SK-N-SH treated with all-trans-retinoic acid at 6 μM for 48 hours (cell line): Measurements from ENCODE around the gene INSRR.

Experiments
- CSDC2 ChIP-seq: fragments of 250-450 bp; sonication (Bioruptor Pico); IDR thresholded peaks from 2 replicates; pipeline ENCODE4 v1.5.0; 2020; ENCODE audit warnings: mild to moderate bottlenecking, moderate library complexity
- GLIS3 ChIP-seq: fragments of 250-450 bp; sonication (Bioruptor Pico); IDR thresholded peaks from 2 replicates; pipeline ENCODE4 v1.5.0; 2020; ENCODE audit warnings: mild to moderate bottlenecking, moderate library complexity
- ISL1 ChIP-seq: fragments of 250-450 bp; sonication (Bioruptor Pico); IDR thresholded peaks from 2 replicates; pipeline ENCODE4 v2.1.2; 2022; ENCODE audit warnings: mild to moderate bottlenecking, moderate library complexity
- PPARA ChIP-seq: fragments of 250-450 bp; sonication (Bioruptor Pico); IDR thresholded peaks from 2 replicates; pipeline ENCODE4 v1.5.0; 2020; ENCODE audit warnings: mild to moderate bottlenecking, borderline replicate concordance
- SNAI2 ChIP-seq: fragments of 250-450 bp; sonication (Bioruptor Pico); IDR thresholded peaks from 2 replicates; pipeline ENCODE4 v1.5.0; 2020; ENCODE audit warnings: mild to moderate bottlenecking, moderate library complexity
- ZFP3 ChIP-seq: fragments of 250-450 bp; sonication (Bioruptor Pico); IDR thresholded peaks from 2 replicates; pipeline ENCODE4 v1.5.0; 2020; ENCODE audit warnings: mild to moderate bottlenecking, moderate library complexity
- ZFP30 ChIP-seq: fragments of 450-650 bp; formaldehyde crosslinking; IDR thresholded peaks from 2 replicates; pipeline ENCODE4 v1.5.0; 2022; ENCODE audit warnings: mild to moderate bottlenecking, moderate library complexity
- ZNF565 ChIP-seq: fragments of 450-650 bp; formaldehyde crosslinking; conservative IDR thresholded peaks from 2 replicates; pipeline ENCODE4 v1.5.0; 2020; ENCODE audit warnings: low read depth, mild to moderate bottlenecking, moderate library complexity
- ZNF70 ChIP-seq: fragments of 450-650 bp; formaldehyde crosslinking; IDR thresholded peaks from 2 replicates; pipeline ENCODE4 v1.5.0; 2020; ENCODE audit warnings: mild to moderate bottlenecking, moderate library complexity
- TF ChIP-seq, protein P1 (sequence below): fragments of 250-450 bp; sonication (Bioruptor Pico); IDR thresholded peaks from 2 replicates; pipeline ENCODE4 v1.8.0; 2021; ENCODE audit warnings: low read depth, mild to moderate bottlenecking, moderate library complexity, borderline replicate concordance
- TF ChIP-seq, protein P2 (sequence below): fragments of 250-450 bp; sonication (Bioruptor Pico); IDR thresholded peaks from 2 replicates; pipeline ENCODE4 v1.8.0; 2020; ENCODE audit warnings: mild to moderate bottlenecking, moderate library complexity, borderline replicate concordance
- TF ChIP-seq, protein P3 (sequence below): fragments of 250-450 bp; sonication (Bioruptor Pico); IDR thresholded peaks from 2 replicates; pipeline ENCODE4 v1.5.1; 2020; ENCODE audit warnings: low read depth, mild to moderate bottlenecking, moderate library complexity

DNA sequence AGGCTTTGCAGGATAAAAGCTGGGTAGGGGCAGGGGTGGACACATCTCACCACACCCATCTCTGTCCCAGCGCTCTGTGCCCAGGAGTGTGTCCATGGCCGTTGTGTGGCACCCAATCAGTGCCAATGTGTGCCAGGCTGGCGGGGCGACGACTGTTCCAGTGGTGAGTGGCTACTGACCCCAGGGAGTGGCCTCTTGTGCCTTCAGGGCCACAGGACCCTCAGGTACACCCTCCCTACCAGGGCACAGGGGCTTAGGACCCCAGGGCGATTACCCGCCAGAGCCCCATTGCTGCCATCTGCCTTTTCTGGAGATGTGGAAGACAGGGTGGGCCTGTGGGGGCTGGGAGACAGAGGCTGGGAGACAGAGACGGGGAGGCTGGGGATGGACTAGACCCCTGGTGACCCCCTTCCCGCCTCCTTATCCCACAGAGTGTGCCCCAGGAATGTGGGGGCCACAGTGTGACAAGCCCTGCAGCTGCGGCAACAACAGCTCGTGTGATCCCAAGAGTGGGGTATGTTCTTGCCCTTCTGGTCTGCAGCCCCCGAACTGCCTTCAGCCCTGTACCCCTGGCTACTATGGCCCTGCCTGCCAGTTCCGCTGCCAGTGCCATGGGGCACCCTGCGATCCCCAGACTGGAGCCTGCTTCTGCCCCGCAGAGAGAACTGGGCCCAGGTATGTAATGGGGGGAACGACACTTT, 47.4 kb upstream of the INSRR start:
- no peak for TF ChIP-seq ISL1 (CRISPR knock-in tag)
- TF ChIP-seq GLIS3, result no peak
- TF ChIP-seq, protein P1, sequence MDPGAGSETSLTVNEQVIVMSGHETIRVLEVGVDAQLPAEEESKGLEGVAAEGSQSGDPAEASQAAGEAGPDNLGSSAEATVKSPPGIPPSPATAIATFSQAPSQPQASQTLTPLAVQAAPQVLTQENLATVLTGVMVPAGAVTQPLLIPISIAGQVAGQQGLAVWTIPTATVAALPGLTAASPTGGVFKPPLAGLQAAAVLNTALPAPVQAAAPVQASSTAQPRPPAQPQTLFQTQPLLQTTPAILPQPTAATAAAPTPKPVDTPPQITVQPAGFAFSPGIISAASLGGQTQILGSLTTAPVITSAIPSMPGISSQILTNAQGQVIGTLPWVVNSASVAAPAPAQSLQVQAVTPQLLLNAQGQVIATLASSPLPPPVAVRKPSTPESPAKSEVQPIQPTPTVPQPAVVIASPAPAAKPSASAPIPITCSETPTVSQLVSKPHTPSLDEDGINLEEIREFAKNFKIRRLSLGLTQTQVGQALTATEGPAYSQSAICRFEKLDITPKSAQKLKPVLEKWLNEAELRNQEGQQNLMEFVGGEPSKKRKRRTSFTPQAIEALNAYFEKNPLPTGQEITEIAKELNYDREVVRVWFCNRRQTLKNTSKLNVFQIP (CRISPR knock-in tag), result no peak
- no peak for TF ChIP-seq ZNF70 (CRISPR knock-in tag)
- TF ChIP-seq PPARA, result no peak
- no peak for TF ChIP-seq ZFP3 (CRISPR knock-in tag)
- no peak for TF ChIP-seq CSDC2 (CRISPR knock-in tag)
- TF ChIP-seq ZNF565 (CRISPR knock-in tag), result no peak
- no peak for TF ChIP-seq ZFP30
- TF ChIP-seq, protein P2, sequence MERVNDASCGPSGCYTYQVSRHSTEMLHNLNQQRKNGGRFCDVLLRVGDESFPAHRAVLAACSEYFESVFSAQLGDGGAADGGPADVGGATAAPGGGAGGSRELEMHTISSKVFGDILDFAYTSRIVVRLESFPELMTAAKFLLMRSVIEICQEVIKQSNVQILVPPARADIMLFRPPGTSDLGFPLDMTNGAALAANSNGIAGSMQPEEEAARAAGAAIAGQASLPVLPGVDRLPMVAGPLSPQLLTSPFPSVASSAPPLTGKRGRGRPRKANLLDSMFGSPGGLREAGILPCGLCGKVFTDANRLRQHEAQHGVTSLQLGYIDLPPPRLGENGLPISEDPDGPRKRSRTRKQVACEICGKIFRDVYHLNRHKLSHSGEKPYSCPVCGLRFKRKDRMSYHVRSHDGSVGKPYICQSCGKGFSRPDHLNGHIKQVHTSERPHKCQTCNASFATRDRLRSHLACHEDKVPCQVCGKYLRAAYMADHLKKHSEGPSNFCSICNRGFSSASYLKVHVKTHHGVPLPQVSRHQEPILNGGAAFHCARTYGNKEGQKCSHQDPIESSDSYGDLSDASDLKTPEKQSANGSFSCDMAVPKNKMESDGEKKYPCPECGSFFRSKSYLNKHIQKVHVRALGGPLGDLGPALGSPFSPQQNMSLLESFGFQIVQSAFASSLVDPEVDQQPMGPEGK (CRISPR knock-in tag), result no peak
- TF ChIP-seq, protein P3, sequence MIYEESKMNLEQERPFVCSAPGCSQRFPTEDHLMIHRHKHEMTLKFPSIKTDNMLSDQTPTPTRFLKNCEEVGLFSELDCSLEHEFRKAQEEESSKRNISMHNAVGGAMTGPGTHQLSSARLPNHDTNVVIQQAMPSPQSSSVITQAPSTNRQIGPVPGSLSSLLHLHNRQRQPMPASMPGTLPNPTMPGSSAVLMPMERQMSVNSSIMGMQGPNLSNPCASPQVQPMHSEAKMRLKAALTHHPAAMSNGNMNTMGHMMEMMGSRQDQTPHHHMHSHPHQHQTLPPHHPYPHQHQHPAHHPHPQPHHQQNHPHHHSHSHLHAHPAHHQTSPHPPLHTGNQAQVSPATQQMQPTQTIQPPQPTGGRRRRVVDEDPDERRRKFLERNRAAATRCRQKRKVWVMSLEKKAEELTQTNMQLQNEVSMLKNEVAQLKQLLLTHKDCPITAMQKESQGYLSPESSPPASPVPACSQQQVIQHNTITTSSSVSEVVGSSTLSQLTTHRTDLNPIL (CRISPR knock-in tag), result no peak
- TF ChIP-seq SNAI2 (CRISPR knock-in tag), result no peak
